DOHH2 (cell line): ENCODE data around the gene NAV2.

Experiments used
- CTCF ChIP-seq: fragments of 200-600 bp; sonication (generic); IDR thresholded peaks from one replicate; pipeline ENCODE4 v1.5.1; 2014; ENCODE audit warnings: antibody characterized with exemption, mild to moderate bottlenecking, low read depth, low read length; ENCODE audit not compliant: poor library complexity, severe bottlenecking
- EZH2phosphoT487 ChIP-seq: fragments of 200-600 bp; sonication (generic); IDR thresholded peaks from 2 replicates; pipeline ENCODE4 v1.6.1; 2017; ENCODE audit warnings: borderline replicate concordance, mild to moderate bottlenecking, antibody characterized with exemption, low read length, moderate library complexity, mixed read lengths

DNA sequence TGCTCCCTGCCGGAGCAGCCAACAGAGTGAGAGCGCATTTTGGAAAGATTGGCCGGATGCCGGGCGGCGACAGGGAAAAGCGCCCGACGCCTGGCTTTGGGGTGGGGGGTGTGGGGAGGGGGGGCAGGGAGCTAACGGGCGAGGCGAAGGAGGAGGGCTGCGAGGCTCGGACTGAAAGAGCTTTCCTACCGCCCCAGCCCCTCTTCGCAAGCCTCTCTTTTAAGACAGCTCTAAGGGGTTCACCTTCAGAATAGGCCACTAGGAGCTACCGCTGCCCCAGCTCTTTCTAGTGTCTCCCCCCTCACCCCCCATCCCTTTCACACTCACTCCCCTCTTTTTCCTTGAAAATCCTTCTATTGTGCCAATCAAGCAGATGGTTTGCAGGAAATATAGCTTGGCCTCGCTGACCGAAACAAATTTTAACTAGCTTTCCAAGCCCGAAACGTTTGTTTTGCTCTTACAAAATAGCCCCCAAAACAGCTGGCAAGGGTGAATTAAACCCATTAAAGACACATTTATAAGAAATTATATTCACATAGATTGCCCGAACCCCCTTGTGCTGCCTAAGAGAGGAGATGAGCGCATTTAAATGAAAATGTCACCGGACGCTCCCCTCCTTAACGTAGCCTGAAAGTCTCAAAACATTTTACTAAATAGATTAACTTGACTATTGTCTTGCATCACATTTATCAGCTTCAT, 451.3 kb downstream of the NAV2 start:
- no peak for TF ChIP-seq CTCF
- no peak for TF ChIP-seq EZH2phosphoT487
